Inferior parietal cortex (tissue), 1 donor: Measurements from ENCODE around the gene DUSP10.

Experiments used
- DNase-seq: peaks from one replicate; pipeline ENCODE4 v3.0.0-alpha.2; 2016; ENCODE audit errors: extremely low spot score

The DUSP10 gene

GRCh38 chr1:221732052-221732451, 9.8 kb downstream of the DUSP10 start:
- no peak for DNase-seq

- no peak for DNase-seq
These were observed 12.0 kb downstream of the DUSP10 start for GRCh38 chr1:221729771-221730330.

GRCh38 chr1:221728037-221728505, 13.8 kb downstream of the DUSP10 start:
- no peak for DNase-seq

- DNase-seq = no peak
These were observed 14.5 kb downstream of the DUSP10 start for GRCh38 chr1:221727146-221728036.

DNA sequence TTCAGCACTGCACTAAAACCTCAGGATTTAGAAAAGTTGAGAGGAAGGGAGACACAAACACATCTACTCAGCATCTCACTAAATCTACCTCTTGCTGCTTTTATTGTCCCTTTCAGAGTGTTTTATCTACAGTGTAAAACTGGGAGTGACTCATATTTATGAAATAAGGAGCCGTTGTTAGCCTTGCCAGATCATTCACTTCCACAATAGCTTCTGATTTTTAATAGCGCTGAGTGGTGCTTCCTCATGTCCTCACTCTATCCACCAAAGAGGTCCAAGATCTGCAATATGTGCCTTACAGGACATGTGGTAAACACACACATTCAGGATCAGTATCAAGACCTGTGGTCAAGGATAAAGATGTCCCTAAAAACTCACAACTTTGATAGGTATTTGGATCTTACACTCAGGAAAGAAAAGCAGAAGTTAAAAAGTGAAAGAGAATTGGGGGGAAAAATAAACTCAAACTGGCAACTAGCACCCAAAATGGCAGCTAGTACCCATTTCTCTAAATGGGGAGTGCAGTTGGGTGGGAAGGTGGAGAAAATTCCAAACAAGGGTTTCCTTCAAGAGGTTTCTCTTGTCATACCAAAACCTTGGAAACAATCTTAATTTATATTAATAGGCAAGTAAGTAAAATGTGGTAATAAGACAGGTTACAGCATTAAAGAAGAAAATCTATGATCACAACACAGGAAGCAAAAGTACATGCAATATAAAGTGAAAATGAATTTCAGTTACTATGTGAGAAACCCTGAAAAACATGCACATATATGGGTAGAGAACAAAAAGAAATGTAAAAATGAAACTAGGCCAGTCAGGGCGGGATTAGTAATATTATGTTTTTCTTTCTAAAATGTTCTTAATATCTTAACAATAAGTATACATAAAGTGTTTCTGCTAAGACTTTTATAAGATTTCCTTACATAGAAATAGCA, 15.9 kb downstream of the DUSP10 start:
- DNase-seq = no peak

DNA sequence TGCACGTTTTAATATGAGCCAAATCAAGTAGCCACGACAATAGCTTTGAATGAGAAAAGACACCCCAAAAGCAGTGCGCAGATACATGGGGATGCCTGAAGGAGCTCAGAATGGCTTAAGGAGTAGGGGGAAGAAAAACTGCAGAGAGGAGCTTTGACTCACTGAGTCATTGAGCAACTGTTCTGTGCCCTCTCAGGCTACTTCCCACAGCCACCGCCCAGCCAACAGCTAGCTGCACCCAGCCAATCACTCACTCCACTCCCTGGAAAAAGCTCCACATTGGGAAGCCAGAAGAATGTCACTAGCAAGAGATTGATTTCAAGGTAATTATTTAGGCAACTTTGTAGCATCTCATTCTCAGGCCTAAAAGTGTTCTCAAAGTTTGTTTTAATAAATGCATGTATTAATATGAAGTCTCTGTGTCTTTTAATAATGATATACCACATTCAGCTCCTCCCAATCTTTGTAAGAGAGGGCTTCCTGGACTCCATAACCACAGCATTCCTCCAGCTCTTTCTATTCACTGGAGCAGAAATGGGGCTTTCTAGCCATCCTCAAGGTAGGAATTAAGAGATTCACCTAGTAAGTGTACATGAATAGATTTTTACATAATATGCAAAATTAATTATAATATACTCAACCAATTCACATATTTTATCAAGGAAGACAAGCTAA, 16.8 kb downstream of the DUSP10 start:
- no peak for DNase-seq

DNA sequence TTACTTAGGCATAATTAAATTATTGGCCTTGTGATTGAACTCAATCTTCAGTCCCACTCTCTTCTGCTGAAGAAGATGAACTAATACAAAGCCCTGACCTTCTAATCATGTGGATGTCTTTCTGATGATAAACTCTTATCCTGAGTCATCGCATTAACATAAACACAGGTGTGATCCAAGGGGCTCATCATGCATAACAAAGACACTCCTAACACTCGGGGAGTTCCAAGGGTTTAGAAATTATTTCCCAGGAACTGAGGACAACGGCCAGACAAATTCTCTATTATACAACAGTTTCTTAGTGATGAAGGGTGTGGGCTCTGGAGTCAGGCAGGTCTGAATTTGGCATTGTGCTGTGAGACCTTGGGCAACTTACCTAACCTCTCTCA, 18.0 kb downstream of the DUSP10 start:
- DNase-seq = no peak

DNA sequence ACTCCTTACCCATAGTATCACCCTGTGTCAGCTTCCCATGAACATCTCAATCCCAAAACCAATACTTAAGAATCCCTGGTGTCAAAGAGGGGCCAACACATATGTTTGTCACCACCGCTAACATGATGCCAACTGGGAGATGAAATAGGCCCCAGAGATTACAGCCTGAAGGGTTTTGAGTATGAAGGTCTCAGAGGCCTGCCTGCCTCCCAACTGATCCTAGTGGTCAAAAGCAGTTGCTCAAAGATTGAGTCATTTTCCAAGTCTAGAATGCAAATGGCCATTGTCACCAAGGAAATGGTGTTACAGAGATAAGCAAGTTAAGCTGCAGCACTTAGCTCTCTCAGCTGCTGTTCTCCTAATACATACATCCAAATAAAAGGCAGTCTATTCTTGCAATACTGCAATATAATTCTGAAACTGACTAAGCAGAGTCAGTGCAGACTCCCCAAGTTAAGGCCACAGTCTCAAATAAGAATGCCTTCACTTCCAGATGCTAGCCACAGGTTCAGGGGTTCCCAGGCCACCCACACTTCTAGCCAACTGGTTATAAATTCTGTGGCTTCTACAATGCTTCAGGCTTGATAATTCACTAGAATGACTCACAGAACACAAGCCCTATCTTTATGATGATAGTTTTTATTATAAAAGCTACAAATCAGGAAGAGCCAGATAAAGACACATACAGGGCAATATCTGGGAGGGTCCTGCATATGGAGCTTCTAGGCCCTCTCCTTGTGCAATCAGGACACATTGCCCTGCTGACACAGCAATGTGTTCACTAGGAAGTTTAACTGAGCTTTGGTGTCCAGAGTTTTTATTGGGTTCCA, 18.7 kb downstream of the DUSP10 start:
- DNase-seq = no peak

DNA sequence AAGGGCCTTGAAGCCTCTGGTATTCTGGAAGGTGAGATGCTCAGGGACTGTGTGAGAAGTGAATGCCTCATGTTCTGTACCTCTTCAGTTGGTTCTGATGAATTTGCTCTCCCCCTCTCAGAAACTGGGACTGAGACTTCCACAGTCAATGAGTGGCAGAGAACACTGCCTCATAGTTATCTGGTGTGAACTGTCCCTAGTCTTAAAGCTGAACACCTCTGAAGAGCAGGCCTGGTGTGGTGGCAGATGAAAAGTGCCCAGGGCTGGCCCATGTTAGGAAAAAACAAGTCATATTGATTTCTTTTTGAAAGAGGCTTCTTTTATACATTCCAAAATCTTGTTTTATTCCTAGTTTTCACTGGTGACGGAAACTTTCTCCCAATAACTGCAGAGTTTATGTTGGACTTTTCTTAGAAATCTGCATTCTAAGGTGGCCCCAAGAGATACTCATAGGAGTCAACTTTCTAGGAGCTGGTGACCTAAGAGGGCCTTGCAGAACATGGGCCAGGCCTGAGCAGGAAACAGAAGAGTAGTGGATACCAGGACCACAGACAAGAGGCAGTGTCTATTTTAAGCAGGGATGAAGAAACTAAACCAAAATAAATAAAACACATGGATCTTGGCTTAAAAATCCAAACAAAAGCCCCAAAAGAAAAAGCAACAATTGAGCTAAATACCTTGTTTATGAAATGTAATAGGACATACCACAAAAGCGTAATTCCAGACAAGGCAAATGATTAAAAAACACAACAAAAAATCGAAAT, 19.5 kb downstream of the DUSP10 start:
- DNase-seq = no peak

DNA sequence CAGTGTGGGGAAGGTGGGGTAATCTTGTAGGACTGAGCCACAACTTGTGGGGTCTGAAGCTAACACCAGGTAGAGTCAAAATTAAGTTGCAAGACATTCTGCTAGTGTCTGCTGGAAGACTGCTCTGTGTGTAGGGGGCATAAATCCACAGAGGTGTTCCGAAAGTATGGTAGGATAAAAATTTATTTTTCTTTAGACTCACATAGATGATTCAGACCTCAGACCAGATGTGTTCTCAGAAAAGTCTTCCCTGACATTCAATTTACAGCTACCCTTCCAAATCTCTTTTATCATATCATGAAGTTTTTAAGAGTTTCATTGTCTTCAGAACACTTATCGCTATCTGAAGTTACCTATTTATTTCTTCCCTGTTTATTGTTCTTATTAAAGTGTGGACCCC, 21.3 kb downstream of the DUSP10 start:
- no peak for DNase-seq

- no peak for DNase-seq
These were observed 21.9 kb downstream of the DUSP10 start for GRCh38 chr1:221719987-221720386.

DNA sequence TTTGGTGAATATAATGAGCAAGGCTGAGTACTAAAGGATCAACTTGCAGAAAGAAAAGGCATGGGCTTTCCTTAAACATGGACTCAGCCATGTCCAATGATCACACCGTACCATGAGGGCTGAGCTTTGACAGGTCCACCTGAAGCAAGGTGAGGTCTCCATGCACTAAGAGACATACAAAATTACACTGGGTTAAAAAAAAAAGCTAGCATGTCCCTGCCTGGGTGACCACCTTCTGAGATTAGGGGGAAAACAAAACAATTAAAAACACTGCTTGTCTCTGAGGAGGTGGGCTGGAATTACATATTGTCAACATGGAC, 22.7 kb downstream of the DUSP10 start:
- DNase-seq = no peak

GRCh38 chr1:221718381-221719277, 23.3 kb downstream of the DUSP10 start:
- no peak for DNase-seq

GRCh38 chr1:221717485-221717853, 24.4 kb downstream of the DUSP10 start:
- no peak for DNase-seq

GRCh38 chr1:221716713-221717484, 25.0 kb downstream of the DUSP10 start:
- no peak for DNase-seq

DNA sequence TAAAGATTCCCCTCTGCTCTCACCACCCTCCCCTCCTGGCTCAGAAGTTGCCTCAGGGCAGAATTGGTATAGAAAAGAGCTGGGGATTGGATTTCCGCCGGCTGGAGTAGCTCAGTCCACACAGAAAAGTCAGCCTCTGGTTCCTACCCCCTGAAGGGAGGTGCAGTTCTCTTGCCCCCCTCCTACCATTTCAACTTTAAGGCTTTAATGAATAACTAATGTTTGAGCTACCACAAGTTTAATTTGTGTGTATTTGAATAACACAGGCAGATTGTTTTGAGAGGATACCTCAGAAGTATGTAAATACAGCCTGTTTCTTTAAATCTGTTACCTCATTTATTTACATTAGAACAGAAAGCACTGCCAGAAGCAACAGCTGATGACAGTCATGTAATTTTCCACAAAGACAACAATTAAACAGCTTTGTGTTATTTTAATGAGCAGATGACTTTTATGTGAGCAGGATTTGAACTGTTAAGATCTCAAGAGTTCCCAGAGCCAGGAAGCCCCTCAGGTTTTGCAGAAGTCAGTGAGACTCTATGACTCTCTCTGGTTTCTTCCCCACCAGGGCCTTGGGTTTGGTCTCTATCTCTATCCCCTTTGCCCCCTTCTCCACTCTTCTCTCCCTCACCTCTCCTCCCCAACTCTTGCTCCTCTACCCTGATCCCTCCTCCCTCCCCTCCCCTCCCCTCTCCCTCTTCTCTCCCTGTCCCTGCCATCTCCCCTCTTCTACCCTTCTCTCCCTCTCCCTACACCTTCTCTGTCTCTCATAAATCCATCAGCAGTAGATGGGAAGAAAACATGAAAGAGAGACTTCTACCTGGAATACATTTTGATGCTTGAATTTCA, 26.3 kb downstream of the DUSP10 start:
- DNase-seq = no peak
